HFFc6 (cell line): Measurements from ENCODE around the gene NOS2. TPM values are rescaled to one million over a fixed set of nuclear protein-coding genes. Genes with fewer than 3 reads are reported as not detected.
A peak's percentile ranks its signal among the peaks of the same experiment; 100 is the strongest.
"Not testable (repeated sequence)": the region's sequence is repeated elsewhere in the genome, so short reads cannot be mapped to it uniquely, and the experiment has no call there.

Experiments
- DNase-seq: peaks from one replicate; pipeline ENCODE4 v3.0.0-alpha.2; 2018
- H3K27ac Mint-ChIP-seq: 2 replicates; pipeline ENCODE4 v1.8.0; 2020; ENCODE audit warnings: mild to moderate bottlenecking, mixed read lengths
- H3K27me3 Mint-ChIP-seq: 2 replicates; pipeline ENCODE4 v1.8.0; 2021; ENCODE audit warnings: mild to moderate bottlenecking, moderate library complexity, mixed read lengths; ENCODE audit not compliant: insufficient read depth
- H3K36me3 Mint-ChIP-seq: 2 replicates; pipeline ENCODE4 v1.8.0; 2021; ENCODE audit warnings: low read depth, mixed read lengths
- H3K4me1 Mint-ChIP-seq: 2 replicates; pipeline ENCODE4 v1.8.0; 2020; ENCODE audit warnings: low read depth, mixed read lengths
- H3K4me3 Mint-ChIP-seq: 2 replicates; pipeline ENCODE4 v1.8.0; 2020; ENCODE audit warnings: mild to moderate bottlenecking, moderate library complexity, mixed read lengths
- H3K9me3 Mint-ChIP-seq: 2 replicates; pipeline ENCODE4 v1.8.0; 2020; ENCODE audit warnings: mild to moderate bottlenecking, mixed read lengths
- total RNA-seq, 6 experiments: library from RNA; stranded (reverse); fragmentation: NEBNext Ultra II Directional; extraction: Animal tissue kit (Norgen Biotek cat#: 25700); gene quantifications; 2 replicates in 1 of 6; 3 replicates in 5 of 6; pipeline ENCODE4 v1.2.3, GENCODE V29; 2021
- TF ChIP-seq, protein P1 (sequence below): fragments of 200-600 bp; sonication (generic); IDR thresholded peaks from 2 replicates; pipeline ENCODE4 v1.5.0; 2021; ENCODE audit warnings: antibody characterized with exemption, mild to moderate bottlenecking

NOS2 gene
- total RNA-seq, 6 experiments from 2014 or later: not detected

DNA sequence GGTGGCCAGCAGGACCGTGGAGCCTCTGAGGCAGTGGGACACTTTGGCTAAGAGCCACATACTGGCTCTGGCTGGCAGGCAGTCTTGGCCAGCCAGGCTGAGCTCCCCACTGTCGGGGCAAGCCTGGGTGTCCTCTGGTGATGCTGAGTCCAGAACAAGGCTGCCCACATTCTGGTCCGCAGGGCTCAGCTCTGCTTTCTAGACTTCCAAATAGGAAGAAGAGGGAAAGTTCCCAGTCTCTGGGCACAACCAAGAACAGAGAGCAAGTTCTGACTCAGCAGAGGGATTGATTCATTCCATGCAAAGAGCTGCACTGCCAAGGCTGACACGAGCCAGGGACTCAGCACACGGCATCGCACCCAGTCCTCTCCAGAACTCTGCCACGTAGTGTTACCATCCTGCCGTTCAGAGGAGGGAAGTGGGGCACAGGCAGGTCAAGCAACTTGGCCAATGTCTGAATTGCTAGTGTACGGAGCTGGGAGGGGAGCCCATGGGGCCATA, 58.9 kb downstream of the NOS2 start:
- no peaks in the 10 kb centered on the region for H3K4me1 Mint-ChIP-seq
- H3K4me3 Mint-ChIP-seq: no peak overlapping the region
- H3K27ac Mint-ChIP-seq: no peak overlapping the region
- DNase-seq: peak; percentile 8
- H3K9me3 Mint-ChIP-seq: no peaks in the 10 kb centered on the region
- TF ChIP-seq, protein P1, sequence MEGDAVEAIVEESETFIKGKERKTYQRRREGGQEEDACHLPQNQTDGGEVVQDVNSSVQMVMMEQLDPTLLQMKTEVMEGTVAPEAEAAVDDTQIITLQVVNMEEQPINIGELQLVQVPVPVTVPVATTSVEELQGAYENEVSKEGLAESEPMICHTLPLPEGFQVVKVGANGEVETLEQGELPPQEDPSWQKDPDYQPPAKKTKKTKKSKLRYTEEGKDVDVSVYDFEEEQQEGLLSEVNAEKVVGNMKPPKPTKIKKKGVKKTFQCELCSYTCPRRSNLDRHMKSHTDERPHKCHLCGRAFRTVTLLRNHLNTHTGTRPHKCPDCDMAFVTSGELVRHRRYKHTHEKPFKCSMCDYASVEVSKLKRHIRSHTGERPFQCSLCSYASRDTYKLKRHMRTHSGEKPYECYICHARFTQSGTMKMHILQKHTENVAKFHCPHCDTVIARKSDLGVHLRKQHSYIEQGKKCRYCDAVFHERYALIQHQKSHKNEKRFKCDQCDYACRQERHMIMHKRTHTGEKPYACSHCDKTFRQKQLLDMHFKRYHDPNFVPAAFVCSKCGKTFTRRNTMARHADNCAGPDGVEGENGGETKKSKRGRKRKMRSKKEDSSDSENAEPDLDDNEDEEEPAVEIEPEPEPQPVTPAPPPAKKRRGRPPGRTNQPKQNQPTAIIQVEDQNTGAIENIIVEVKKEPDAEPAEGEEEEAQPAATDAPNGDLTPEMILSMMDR: no peak
- H3K27me3 Mint-ChIP-seq: peaks cover 14% of the 10 kb centered on the region; the same call in 1 of the 2 replicates
- no peaks in the 10 kb centered on the region for H3K36me3 Mint-ChIP-seq

DNA sequence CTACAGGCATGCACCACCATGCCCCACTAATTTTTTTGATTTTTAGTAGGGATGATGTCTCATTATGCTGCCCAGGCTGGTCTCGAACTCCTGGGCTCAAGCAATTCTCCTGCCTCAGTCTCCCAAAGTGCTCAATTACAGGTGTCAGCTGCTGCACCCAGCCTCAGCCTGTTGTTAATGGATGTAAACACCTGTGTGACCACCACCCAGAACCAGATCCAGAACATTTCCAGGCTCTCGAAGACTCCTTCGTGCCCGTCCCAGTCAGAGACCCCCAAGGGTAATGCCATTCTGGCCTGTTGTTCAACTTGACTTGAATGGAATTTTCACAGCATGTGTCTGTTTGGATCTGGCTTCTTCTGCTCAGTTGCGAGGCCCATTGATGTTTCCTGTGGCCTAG, 59.8 kb downstream of the NOS2 start:
- H3K4me3 Mint-ChIP-seq, H3K36me3 Mint-ChIP-seq, H3K9me3 Mint-ChIP-seq, DNase-seq, H3K27ac Mint-ChIP-seq, H3K4me1 Mint-ChIP-seq: not testable (repeated sequence)
- peaks cover 18% of the 10 kb centered on the region; the same call in 1 of the 2 replicates for H3K27me3 Mint-ChIP-seq

DNA sequence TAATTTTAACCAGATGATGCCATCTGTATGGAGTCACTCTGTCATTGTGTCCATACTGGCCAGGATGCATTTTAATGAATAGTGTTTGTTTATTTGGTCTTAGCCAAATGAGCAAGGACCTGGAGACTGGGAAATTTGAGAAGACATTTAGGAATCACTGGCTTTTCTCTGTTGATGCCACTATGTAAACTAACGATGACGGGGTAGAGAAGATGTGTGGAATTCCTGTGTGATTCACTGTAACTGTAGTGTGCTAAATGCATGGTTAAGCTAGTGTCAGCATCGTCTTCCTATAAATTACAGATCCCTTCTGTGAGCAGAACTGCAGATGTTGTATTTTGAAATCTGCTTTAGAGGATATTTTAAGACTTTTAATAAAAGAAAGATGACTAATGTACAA, 66.6 kb downstream of the NOS2 start:
- Mint-ChIP-seq H3K27me3 (peaks cover 13% of the 10 kb centered on the region; the same call in 1 of the 2 replicates), H3K4me1 (peaks cover 6% of the 10 kb centered on the region; the same call in 1 of the 2 replicates), H3K9me3 (no peaks in the 10 kb centered on the region), H3K36me3 (no peaks in the 10 kb centered on the region), H3K4me3 (no peak overlapping the region), H3K27ac (no peak overlapping the region)
- DNase-seq: no peak
- TF ChIP-seq, protein P1: no peak

DNA sequence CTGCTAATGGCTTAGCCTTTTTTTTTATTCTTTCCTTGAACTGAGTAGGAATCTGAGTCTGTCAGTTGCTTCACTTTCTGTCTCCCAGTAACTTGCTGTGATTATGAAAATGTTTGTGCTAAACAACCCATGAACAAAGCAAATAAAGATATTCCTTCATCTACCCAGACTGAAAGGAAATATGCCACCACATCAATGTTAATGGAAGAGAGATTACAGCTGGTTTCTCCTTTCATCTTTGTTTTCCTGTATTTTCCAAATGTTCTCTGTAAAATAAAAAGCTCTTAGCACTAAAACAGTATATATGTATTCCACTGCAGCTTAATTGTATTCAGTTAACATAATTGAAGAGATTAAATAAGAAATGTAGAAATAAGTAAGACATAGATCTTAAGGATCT, 67.6 kb downstream of the NOS2 start:
- H3K9me3 Mint-ChIP-seq, DNase-seq, H3K4me1 Mint-ChIP-seq, H3K4me3 Mint-ChIP-seq, H3K27ac Mint-ChIP-seq, H3K36me3 Mint-ChIP-seq: not testable (repeated sequence)
- peaks cover 12% of the 10 kb centered on the region; the same call in 1 of the 2 replicates for H3K27me3 Mint-ChIP-seq

DNA sequence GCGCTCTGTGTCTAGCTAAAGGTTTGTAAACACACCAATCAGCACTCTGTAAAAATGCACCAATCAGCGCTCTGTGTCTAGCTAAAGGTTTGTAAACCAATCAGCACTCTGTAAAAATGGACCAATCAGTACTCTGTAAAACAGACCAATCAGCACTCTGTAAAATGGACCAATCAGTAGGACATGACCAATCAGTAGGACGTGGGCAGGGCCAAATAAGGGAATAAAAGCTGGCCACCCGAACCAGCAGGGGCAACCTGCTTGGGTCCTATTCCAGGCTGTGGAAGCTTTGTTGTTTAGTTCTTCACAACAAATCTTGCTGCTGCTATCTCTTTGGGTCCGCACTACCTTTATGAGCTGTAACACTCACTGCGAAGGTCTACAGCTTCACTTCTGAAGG, 74.3 kb downstream of the NOS2 start:
- H3K27me3 Mint-ChIP-seq, H3K4me1 Mint-ChIP-seq, H3K36me3 Mint-ChIP-seq, H3K4me3 Mint-ChIP-seq, H3K9me3 Mint-ChIP-seq, DNase-seq, H3K27ac Mint-ChIP-seq: not testable (repeated sequence)

DNA sequence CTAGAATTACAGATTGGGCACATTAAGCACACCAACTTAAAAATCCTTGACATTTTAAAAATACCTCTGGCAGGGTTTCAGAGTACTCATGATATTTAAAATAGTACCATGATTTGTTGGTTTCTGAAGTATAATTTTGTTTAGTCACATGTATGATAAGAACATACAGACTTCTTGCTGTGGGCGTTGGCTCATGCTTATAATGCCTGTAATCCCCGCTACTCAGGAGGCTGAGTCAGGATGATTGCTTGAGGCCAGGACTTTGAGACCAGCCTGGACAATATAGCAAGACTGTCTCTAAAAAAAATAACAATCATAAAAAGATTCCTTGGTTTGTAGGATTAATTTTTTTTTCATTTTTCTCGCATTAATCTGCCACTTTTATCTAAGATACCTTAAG, 78.5 kb downstream of the NOS2 start:
- Mint-ChIP-seq H3K4me1 (no peaks in the 10 kb centered on the region), H3K36me3 (no peaks in the 10 kb centered on the region), H3K9me3 (peaks cover 3% of the 10 kb centered on the region; the same call in 1 of the 2 replicates), H3K27ac (no peak overlapping the region), H3K27me3 (peaks cover 17% of the 10 kb centered on the region), H3K4me3 (no peak overlapping the region)
- DNase-seq: no peak
- TF ChIP-seq, protein P1: no peak

Other genes with a start within 250 kb of the NOS2 start
- gene LGALS9, start 169.3 kb downstream of the NOS2 start, total RNA-seq: under 1 TPM in 2 of 6 experiments, not detected in 4; 0.17 TPM
- 1 to 10 TPM; 2.2 to 3.6 (median 2.9) TPM for gene LYRM9, start 92.8 kb upstream of the NOS2 start, total RNA-seq
- 10 to 100 TPM; 18.5 to 25.3 (median 22.1) TPM for gene NLK, start 242.1 kb upstream of the NOS2 start, total RNA-seq